IPS-18a (cell line): ENCODE measurements around the gene ZSWIM9.

ENCODE experiments used
- H3K27ac ChIP-seq: one replicate; pipeline ENCODE4 v1.5.1; 2013; ENCODE audit warnings: low read length
- H3K27me3 ChIP-seq: one replicate; pipeline ENCODE4 v1.6.1; 2013; ENCODE audit warnings: mild to moderate bottlenecking, low read length; ENCODE audit not compliant: control insufficient read depth, insufficient read depth
- H3K36me3 ChIP-seq: one replicate; pipeline ENCODE4 v1.6.1; 2013; ENCODE audit warnings: low read depth, low read length; ENCODE audit not compliant: control insufficient read depth
- H3K4me1 ChIP-seq: one replicate; pipeline ENCODE4 v1.6.1; 2013; ENCODE audit warnings: low read depth, low read length; ENCODE audit not compliant: control insufficient read depth
- H3K4me3 ChIP-seq: one replicate; pipeline ENCODE4 v1.5.1; 2013; ENCODE audit warnings: low read length
- H3K9ac ChIP-seq: one replicate; pipeline ENCODE4 v1.6.1; 2013; ENCODE audit warnings: mild to moderate bottlenecking, low read length, moderate library complexity
- H3K9me3 ChIP-seq: one replicate; pipeline ENCODE4 v1.6.1; 2013; ENCODE audit warnings: low read depth, low read length; ENCODE audit not compliant: control insufficient read depth

Gene ZSWIM9

GRCh38 chr19:48176226-48176625, 5.7 kb downstream of the ZSWIM9 start:
- H3K9ac ChIP-seq: no peak overlapping the region

GRCh38 chr19:48181505-48181904, 11.0 kb downstream of the ZSWIM9 start:
- no peak overlapping the region for H3K27ac ChIP-seq
- peaks cover 9% of the 10 kb centered on the region for H3K9me3 ChIP-seq
- H3K9ac ChIP-seq: no peak overlapping the region
- H3K4me1 ChIP-seq: no peaks in the 10 kb centered on the region
- H3K36me3 ChIP-seq: peaks cover 4% of the 10 kb centered on the region
- H3K27me3 ChIP-seq: no peaks in the 10 kb centered on the region
- no peak overlapping the region for H3K4me3 ChIP-seq

More at GRCh38 chr19:48176226-48176625, 5.7 kb downstream of the ZSWIM9 start:
- Histone ChIP-seq H3K9me3 (peaks cover 3% of the 10 kb centered on the region), H3K36me3 (peaks cover 13% of the 10 kb centered on the region), H3K27me3 (no peaks in the 10 kb centered on the region), H3K4me1 (no peaks in the 10 kb centered on the region), H3K4me3 (no peak overlapping the region), H3K27ac (no peak overlapping the region)

GRCh38 chr19:48182434-48182833, 12.0 kb downstream of the ZSWIM9 start:
- H3K9me3 ChIP-seq: peaks cover 9% of the 10 kb centered on the region

GRCh38 chr19:48183356-48183755, 12.9 kb downstream of the ZSWIM9 start:
- peaks cover 4% of the 10 kb centered on the region for H3K36me3 ChIP-seq
- H3K9me3 ChIP-seq: peaks cover 9% of the 10 kb centered on the region
- H3K27me3 ChIP-seq: no peaks in the 10 kb centered on the region
- no peak overlapping the region for H3K4me3 ChIP-seq
- no peak overlapping the region for H3K9ac ChIP-seq
- no peaks in the 10 kb centered on the region for H3K4me1 ChIP-seq
- no peak overlapping the region for H3K27ac ChIP-seq

More at GRCh38 chr19:48182434-48182833, 12.0 kb downstream of the ZSWIM9 start:
- peaks cover 4% of the 10 kb centered on the region for H3K36me3 ChIP-seq
- no peaks in the 10 kb centered on the region for H3K27me3 ChIP-seq
- H3K4me1 ChIP-seq: no peaks in the 10 kb centered on the region
- no peak overlapping the region for H3K27ac ChIP-seq
- H3K4me3 ChIP-seq: no peak overlapping the region
- H3K9ac ChIP-seq: no peak overlapping the region

GRCh38 chr19:48186015-48186414, 15.5 kb downstream of the ZSWIM9 start:
- Histone ChIP-seq H3K4me1 (peaks cover 3% of the 10 kb centered on the region), H3K27me3 (no peaks in the 10 kb centered on the region), H3K9ac (no peak overlapping the region), H3K27ac (no peak overlapping the region), H3K4me3 (no peak overlapping the region), H3K9me3 (peaks cover 8% of the 10 kb centered on the region), H3K36me3 (peaks cover 4% of the 10 kb centered on the region)

- Histone ChIP-seq H3K36me3 (no peaks in the 10 kb centered on the region), H3K27ac (no peak overlapping the region), H3K27me3 (no peaks in the 10 kb centered on the region), H3K4me1 (peaks cover 3% of the 10 kb centered on the region), H3K4me3 (no peak overlapping the region), H3K9me3 (peaks cover 2% of the 10 kb centered on the region), H3K9ac (no peak overlapping the region)
Measured at GRCh38 chr19:48186541-48186991, 16.1 kb downstream of the ZSWIM9 start.

- peak overlapping the region; percentile 4 for H3K4me3 ChIP-seq
- no peaks in the 10 kb centered on the region for H3K27me3 ChIP-seq
- peak overlapping the region; percentile 51 for H3K27ac ChIP-seq
- H3K36me3 ChIP-seq: no peaks in the 10 kb centered on the region
- no peaks in the 10 kb centered on the region for H3K9me3 ChIP-seq
- H3K4me1 ChIP-seq: peaks cover 3% of the 10 kb centered on the region
- H3K9ac ChIP-seq: no peak overlapping the region
Measured at GRCh38 chr19:48190288-48190884, 19.9 kb downstream of the ZSWIM9 start.

GRCh38 chr19:48190885-48191284, 20.4 kb downstream of the ZSWIM9 start:
- Histone ChIP-seq H3K4me1 (peaks cover 3% of the 10 kb centered on the region), H3K9ac (no peak overlapping the region), H3K27ac (peak overlapping the region; percentile 38), H3K4me3 (no peak overlapping the region), H3K9me3 (no peaks in the 10 kb centered on the region), H3K27me3 (no peaks in the 10 kb centered on the region), H3K36me3 (no peaks in the 10 kb centered on the region)

GRCh38 chr19:48192750-48193149, 22.3 kb downstream of the ZSWIM9 start:
- H3K36me3 ChIP-seq: no peaks in the 10 kb centered on the region
- H3K27ac ChIP-seq: no peak overlapping the region
- H3K4me3 ChIP-seq: no peak overlapping the region
- H3K27me3 ChIP-seq: no peaks in the 10 kb centered on the region
- H3K4me1 ChIP-seq: peaks cover 3% of the 10 kb centered on the region
- H3K9ac ChIP-seq: no peak overlapping the region
- H3K9me3 ChIP-seq: no peaks in the 10 kb centered on the region

- peaks cover 3% of the 10 kb centered on the region for H3K4me1 ChIP-seq
- no peaks in the 10 kb centered on the region for H3K36me3 ChIP-seq
- H3K9ac ChIP-seq: no peak overlapping the region
- H3K4me3 ChIP-seq: no peak overlapping the region
- no peaks in the 10 kb centered on the region for H3K9me3 ChIP-seq
- no peaks in the 10 kb centered on the region for H3K27me3 ChIP-seq
- H3K27ac ChIP-seq: no peak overlapping the region
Measured at GRCh38 chr19:48194041-48194843, 23.8 kb downstream of the ZSWIM9 start.

GRCh38 chr19:48194844-48195830, 24.7 kb downstream of the ZSWIM9 start:
- H3K27me3 ChIP-seq: no peaks in the 10 kb centered on the region
- no peak overlapping the region for H3K9ac ChIP-seq
- no peaks in the 10 kb centered on the region for H3K36me3 ChIP-seq
- H3K9me3 ChIP-seq: no peaks in the 10 kb centered on the region
- H3K4me1 ChIP-seq: peaks cover under 1% of the 10 kb centered on the region
- H3K4me3 ChIP-seq: no peak overlapping the region
- H3K27ac ChIP-seq: no peak overlapping the region
